ENCODE data around the gene NBAS.

The NBAS gene

GRCh38 chr2:15357186-15357585 is 203.9 kb downstream of the NBAS start:
- Histone ChIP-seq H3K4me3 (ENCODE audit: low read length) (no peak overlapping the region), H3K4me1 (ENCODE audit: low read length) (no peaks in the 10 kb centered on the region), H3K27ac (ENCODE audit: low read length) (no peak overlapping the region), H3K4me2 (ENCODE audit: low read length) (no peak overlapping the region), H3K36me3 (replicated peaks; ENCODE audit: low read depth, low read length) (peaks cover 3% of the 10 kb centered on the region), H3K27me3 (ENCODE audit: low read depth, low read length) (no peaks in the 10 kb centered on the region), H2AFZ (ENCODE audit: low read depth, low read length) (no peak overlapping the region), H4K20me1 (ENCODE audit: insufficient read depth, low read length) (no peaks in the 10 kb centered on the region), H3K9ac (ENCODE audit: low read length) (no peak overlapping the region), H3K79me2 (ENCODE audit: low read length) (no peaks in the 10 kb centered on the region), H3K9me3 (ENCODE audit: insufficient read depth, low read length) (no peaks in the 10 kb centered on the region)
- no peak for TF ChIP-seq EZH2phosphoT487 (IDR thresholded peaks at IDR 0.05; ENCODE audit: low read depth)
- TF ChIP-seq CTCF (IDR thresholded peaks at IDR 0.05; ENCODE audit: low read depth, low read length), result no peak

- Histone ChIP-seq H3K79me2 (ENCODE audit: low read length) (no peaks in the 10 kb centered on the region), H3K4me3 (ENCODE audit: low read length) (no peak overlapping the region), H3K9ac (ENCODE audit: low read length) (no peak overlapping the region), H3K36me3 (replicated peaks; ENCODE audit: low read depth, low read length) (peaks cover 3% of the 10 kb centered on the region), H3K27ac (ENCODE audit: low read length) (no peak overlapping the region), H3K4me2 (ENCODE audit: low read length) (no peak overlapping the region), H4K20me1 (ENCODE audit: insufficient read depth, low read length) (no peaks in the 10 kb centered on the region), H3K9me3 (ENCODE audit: insufficient read depth, low read length) (no peaks in the 10 kb centered on the region), H2AFZ (ENCODE audit: low read depth, low read length) (no peak overlapping the region), H3K4me1 (ENCODE audit: low read length) (no peaks in the 10 kb centered on the region), H3K27me3 (ENCODE audit: low read depth, low read length) (no peaks in the 10 kb centered on the region)
- TF ChIP-seq CTCF (IDR thresholded peaks at IDR 0.05; ENCODE audit: low read depth, low read length) (no peak), EZH2phosphoT487 (IDR thresholded peaks at IDR 0.05; ENCODE audit: low read depth) (no peak)
These were observed 205.7 kb downstream of the NBAS start for GRCh38 chr2:15355386-15355785.

GRCh38 chr2:15354596-15355366 is 206.4 kb downstream of the NBAS start:
- Histone ChIP-seq H3K9me3 (ENCODE audit: insufficient read depth, low read length) (no peaks in the 10 kb centered on the region), H3K4me3 (ENCODE audit: low read length) (no peak overlapping the region), H3K27ac (ENCODE audit: low read length) (no peak overlapping the region), H2AFZ (ENCODE audit: low read depth, low read length) (no peak overlapping the region), H3K79me2 (ENCODE audit: low read length) (no peaks in the 10 kb centered on the region), H3K27me3 (ENCODE audit: low read depth, low read length) (no peaks in the 10 kb centered on the region), H3K36me3 (replicated peaks; ENCODE audit: low read depth, low read length) (peaks cover 3% of the 10 kb centered on the region), H4K20me1 (ENCODE audit: insufficient read depth, low read length) (no peaks in the 10 kb centered on the region), H3K4me2 (ENCODE audit: low read length) (no peak overlapping the region), H3K4me1 (ENCODE audit: low read length) (no peaks in the 10 kb centered on the region), H3K9ac (ENCODE audit: low read length) (no peak overlapping the region)
- TF ChIP-seq EZH2phosphoT487 (IDR thresholded peaks at IDR 0.05; ENCODE audit: low read depth) (no peak), CTCF (IDR thresholded peaks at IDR 0.05; ENCODE audit: low read depth, low read length) (no peak)

GRCh38 chr2:15352363-15352762 is 208.8 kb downstream of the NBAS start:
- no peaks in the 10 kb centered on the region for H3K9me3 ChIP-seq (ENCODE audit: insufficient read depth, low read length)
- no peak overlapping the region for H3K27ac ChIP-seq (ENCODE audit: low read length)
- no peak overlapping the region for H3K4me3 ChIP-seq (ENCODE audit: low read length)
- no peaks in the 10 kb centered on the region for H4K20me1 ChIP-seq (ENCODE audit: insufficient read depth, low read length)
- H3K79me2 ChIP-seq (ENCODE audit: low read length), result no peaks in the 10 kb centered on the region
- H3K4me1 ChIP-seq (ENCODE audit: low read length), result no peaks in the 10 kb centered on the region
- H2AFZ ChIP-seq (ENCODE audit: low read depth, low read length), result no peak overlapping the region
- H3K4me2 ChIP-seq (ENCODE audit: low read length), result no peak overlapping the region
- H3K9ac ChIP-seq (ENCODE audit: low read length), result no peak overlapping the region
- TF ChIP-seq CTCF (IDR thresholded peaks at IDR 0.05; ENCODE audit: low read depth, low read length), result no peak
- no peak for TF ChIP-seq EZH2phosphoT487 (IDR thresholded peaks at IDR 0.05; ENCODE audit: low read depth)
- H3K27me3 ChIP-seq (ENCODE audit: low read depth, low read length), result no peaks in the 10 kb centered on the region
- peaks cover 3% of the 10 kb centered on the region for H3K36me3 ChIP-seq (replicated peaks; ENCODE audit: low read depth, low read length)
